OCI-LY7 (cell line): ENCODE data around the gene RPTN.

Experiments used
- EZH2phosphoT487 ChIP-seq: fragments of 200-600 bp; sonication (generic); IDR thresholded peaks from 2 replicates; pipeline ENCODE4 v1.6.1; 2018; ENCODE audit warnings: low read depth, borderline replicate concordance, mild to moderate bottlenecking, mixed run types, antibody characterized with exemption, low read length, moderate library complexity, mixed read lengths
- TF ChIP-seq, protein P1 (sequence below): fragments of 200-600 bp; sonication (generic); conservative IDR thresholded peaks from 2 replicates; pipeline ENCODE4 v1.5.1; 2014; ENCODE audit warnings: mild to moderate bottlenecking, antibody characterized with exemption, low read length, moderate library complexity, mixed read lengths

DNA sequence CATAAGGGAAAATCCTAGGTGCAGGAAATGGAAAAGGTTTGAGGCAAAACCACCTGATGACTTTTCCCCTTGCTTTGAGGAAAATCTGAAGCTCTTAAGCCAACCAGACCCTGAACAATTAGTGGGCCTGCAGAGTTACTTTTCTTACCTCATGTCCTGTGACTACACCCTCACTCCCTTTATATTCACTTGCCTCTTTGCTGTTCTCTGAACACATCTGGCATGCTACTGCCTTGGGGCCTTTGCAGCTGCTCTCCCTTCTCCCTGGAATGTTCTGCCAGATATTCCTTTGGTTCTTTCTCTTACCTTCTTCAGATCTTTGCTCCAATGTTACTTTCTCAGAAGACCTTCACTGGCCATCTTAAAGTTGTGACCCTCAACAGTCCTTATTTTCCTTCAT lies 21.8 kb downstream of the RPTN start:
- TF ChIP-seq, protein P1, sequence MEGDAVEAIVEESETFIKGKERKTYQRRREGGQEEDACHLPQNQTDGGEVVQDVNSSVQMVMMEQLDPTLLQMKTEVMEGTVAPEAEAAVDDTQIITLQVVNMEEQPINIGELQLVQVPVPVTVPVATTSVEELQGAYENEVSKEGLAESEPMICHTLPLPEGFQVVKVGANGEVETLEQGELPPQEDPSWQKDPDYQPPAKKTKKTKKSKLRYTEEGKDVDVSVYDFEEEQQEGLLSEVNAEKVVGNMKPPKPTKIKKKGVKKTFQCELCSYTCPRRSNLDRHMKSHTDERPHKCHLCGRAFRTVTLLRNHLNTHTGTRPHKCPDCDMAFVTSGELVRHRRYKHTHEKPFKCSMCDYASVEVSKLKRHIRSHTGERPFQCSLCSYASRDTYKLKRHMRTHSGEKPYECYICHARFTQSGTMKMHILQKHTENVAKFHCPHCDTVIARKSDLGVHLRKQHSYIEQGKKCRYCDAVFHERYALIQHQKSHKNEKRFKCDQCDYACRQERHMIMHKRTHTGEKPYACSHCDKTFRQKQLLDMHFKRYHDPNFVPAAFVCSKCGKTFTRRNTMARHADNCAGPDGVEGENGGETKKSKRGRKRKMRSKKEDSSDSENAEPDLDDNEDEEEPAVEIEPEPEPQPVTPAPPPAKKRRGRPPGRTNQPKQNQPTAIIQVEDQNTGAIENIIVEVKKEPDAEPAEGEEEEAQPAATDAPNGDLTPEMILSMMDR, result no peak
- TF ChIP-seq EZH2phosphoT487, result no peak
